Stimulated activated CD8-positive, alpha-beta memory T cell treated with anti-CD3 and anti-CD28 coated beads, Interleukin-15, amount 100 ng/mL, for 4 hours (primary cell): ENCODE data around the gene LMO1.

Experiments used
- DNase-seq, 2 donors: peaks; one replicate each; pipeline ENCODE4 v3.0.0-alpha.2; 2020; ENCODE audit warnings: low read depth in 2 of 2

The LMO1 gene

DNA sequence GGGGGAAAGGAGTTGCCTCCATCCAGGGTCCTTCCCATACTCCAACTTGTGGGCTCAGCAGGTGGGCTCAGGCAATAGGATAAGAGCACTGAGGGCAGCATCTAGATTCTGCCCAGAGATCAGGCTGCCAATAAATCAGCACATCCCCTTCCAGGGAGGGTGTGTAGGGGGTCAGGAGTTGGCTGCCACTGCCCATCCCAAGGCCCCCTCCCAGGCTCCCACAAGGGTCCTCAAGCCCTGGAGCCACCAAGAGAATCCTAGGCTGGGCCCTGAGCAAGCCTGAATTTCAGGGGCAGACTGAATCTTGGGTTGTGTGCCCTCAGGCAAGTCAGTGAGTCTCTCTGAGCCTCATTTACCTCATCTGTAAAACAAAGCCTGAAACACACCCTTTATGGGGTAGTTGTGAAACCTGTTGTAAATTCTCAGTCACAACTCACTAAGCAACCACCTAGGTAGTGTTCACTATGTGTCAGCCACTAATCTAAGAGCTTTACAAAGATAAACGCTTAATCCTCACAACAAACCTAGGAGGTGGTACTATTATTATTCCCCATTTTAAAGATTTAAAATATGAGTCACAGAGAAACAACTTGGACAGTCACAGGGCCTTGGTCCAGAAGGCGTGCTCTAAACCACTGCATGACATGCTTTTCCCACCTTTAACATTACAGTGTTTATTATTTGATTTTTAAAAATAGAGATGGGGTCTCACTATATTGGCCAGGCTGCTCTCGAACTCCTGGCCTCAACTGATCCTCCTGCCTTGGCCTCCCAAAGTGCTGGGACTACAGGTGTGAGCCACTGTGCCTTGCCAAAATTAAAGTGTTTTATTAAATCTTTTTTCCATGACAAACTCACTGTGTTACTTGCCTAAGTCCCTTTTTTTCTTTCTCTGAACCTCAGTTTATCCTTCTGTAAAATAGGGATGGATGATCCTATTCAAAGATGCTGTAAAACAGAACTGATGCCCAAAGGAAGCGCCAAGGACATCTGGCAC is 36.2 kb downstream of the LMO1 start:
- no peak for DNase-seq

DNA sequence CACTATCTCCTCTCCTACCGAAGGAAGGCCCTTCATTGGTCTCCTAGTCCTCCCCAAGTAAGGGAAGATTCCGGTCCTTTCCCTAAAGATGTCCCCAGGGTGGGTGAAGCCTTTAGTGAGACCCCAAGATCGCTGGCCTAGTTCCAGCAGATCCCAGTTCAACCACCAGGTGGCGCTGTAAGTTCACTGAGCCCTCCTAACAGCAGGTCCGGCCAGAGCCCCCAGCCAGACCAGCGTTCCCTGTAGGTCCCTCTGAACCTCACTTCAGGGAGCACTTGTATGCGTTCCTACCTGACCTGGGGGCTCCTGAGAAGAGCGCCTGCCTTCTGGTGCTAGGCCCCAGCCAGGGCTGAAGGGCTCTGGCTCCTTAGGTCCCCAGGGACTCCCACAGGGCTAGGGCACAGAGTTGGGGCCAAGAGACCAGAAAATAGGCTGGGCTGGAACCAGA is 38.1 kb downstream of the LMO1 start:
- DNase-seq: peak; percentile 14 to 45

DNA sequence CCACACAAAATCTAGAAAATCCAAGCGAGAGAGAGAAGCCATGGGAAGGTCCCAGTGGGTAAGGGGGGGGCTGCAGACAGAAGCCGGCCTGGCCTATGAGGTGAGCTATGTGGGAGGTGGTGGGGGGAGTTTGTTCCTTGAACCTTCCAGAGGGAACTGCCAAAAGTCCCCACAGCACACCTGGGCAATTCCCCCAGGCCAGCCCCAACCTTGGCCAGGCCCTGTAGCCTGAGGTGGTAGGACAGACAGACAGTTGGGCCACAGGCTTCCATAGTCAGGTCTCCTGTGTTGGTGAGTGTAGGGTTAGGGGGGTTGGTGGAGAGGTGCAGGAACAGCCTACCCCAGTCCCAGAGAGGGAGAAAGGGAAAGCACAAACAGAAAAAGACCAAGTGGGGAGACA is 39.0 kb downstream of the LMO1 start:
- DNase-seq: no peak

DNA sequence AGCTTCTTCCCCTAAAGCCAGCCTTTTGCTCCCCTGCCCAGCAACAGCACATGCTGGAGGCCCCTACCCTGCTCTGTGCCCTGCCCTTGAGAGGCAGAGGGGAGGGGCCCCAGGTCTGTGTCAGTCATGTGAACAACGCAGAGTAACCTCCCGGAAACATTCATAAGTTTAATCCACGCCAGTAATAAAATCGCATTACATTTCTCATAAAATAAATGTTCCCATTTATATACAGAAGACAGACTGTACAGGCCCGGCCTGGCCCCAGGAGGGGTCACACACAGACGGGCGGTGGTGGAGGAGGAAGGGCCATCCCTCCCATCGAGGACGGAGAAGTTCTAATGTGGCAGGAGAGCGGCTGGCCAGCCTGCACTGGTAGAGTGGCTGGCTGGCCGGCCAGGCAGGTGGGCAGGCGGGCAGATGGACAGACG is 39.5 kb downstream of the LMO1 start:
- DNase-seq: no peak

- DNase-seq: no peak
These were observed 40.2 kb downstream of the LMO1 start for GRCh38 chr11:8223513-8223900.

- no peak for DNase-seq
These were observed 40.7 kb downstream of the LMO1 start for GRCh38 chr11:8222820-8223512.

- no peak for DNase-seq
These were observed 41.7 kb downstream of the LMO1 start for GRCh38 chr11:8221917-8222495.

- no peak for DNase-seq
These were observed 42.5 kb downstream of the LMO1 start for GRCh38 chr11:8221046-8221723.

- no peak for DNase-seq
These were observed 43.2 kb downstream of the LMO1 start for GRCh38 chr11:8220261-8221045.

GRCh38 chr11:8219257-8220021 is 44.2 kb downstream of the LMO1 start:
- no peak for DNase-seq

GRCh38 chr11:8218840-8219239 is 44.8 kb downstream of the LMO1 start:
- no peak for DNase-seq

GRCh38 chr11:8218409-8218808 is 45.3 kb downstream of the LMO1 start:
- DNase-seq: no peak

GRCh38 chr11:8217926-8218325 is 45.8 kb downstream of the LMO1 start:
- DNase-seq: no peak

DNA sequence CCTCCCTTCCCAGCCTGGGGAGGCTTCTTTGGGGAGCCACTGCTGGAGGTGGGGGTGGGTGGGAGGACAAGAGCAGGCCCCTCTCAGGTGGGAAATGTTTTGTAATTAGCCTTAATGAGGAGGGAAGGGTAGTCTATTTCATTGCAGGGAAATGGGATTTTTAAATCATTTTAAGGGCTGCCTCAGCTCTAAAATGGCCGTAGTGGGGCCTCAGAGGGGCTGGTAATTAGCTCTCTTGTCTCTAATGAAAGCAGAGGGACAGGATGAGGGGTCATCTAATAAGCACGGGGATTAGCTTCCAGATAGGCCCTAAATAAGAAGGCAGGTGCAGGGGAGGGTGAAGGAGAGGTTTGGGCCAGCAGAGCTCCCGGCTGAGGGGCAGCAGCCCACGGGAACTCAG is 46.5 kb downstream of the LMO1 start:
- DNase-seq: no peak

DNA sequence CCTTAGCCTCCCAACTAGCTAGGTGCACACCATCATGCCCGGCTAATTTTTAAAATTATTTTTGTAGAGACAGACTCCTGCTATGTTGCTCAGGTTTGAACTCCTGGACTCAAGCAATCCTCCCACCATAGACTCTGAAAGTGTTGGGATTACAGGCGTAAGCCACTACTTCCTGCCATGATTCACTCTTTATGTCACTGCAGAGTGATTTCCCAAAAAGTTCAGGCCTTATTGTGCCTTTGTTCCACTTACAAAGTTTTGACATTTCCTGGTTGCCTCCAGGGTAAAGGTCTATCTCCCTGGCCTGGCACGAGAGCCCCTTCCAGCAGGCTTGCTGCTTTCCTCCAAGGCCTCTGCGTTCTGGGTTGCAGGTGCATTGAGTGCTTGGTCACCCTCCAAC is 50.3 kb downstream of the LMO1 start:
- DNase-seq: no peak

GRCh38 chr11:8209208-8209807 is 54.4 kb downstream of the LMO1 start:
- DNase-seq: no peak

DNA sequence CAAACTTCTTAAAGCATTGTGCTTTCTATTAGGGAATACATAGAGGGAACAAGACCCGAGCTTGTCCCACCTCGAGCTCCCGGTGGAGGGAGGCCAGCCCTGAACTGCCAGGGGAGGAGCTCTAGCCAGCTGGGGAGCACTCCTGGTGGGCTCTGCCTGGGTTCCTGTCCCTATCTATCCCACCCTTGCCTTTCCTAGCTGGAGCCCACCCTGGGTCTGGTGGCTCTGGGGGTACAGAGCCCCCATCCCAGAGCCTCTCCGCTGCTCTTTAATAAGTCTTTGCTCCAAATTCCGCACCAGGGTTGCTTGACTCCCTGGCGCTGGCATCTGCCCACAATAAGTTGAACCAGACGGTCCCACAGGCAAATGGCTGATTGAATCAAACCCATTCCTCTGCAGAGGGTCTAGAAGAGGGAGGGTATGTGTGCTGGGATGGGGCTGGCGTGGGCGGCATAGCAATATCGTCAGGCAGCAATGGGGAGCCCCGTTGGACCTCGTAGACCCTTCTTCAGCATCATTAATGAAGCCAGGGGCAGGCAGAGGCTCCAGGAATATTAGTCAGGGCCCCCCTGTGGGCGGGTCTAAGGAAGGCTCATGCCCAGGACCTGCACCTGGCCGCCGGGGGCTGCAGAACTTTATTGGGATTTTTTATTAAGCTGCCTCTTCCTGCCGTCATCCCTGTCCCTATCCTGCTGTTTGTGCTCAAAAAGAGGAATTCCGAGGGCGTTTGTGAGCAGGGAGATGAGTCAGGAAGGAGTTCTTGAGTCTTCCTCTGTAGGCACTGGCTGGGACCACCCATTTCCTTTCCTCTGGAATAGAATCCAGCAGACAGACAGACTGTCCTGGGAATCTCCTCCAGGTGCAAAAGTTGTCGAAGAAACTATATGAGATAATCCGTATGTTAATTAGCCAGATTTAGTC is 56.3 kb downstream of the LMO1 start:
- no peak for DNase-seq

- no peak for DNase-seq
These were observed 57.2 kb downstream of the LMO1 start for GRCh38 chr11:8206251-8207079.
